ENCODE measurements around the gene RETREG2.

The RETREG2 gene

GRCh38 chr2:219228041-219228910 is 50.2 kb downstream of the RETREG2 start:
- peak overlapping the region in 19 of 21 experiments; percentile 86 to 96 (median 95) for H3K27ac ChIP-seq
- peak overlapping the region; percentile 60 to 87 (median 75) for H3K4me3 ChIP-seq

- Histone ChIP-seq H3K27ac (peak overlapping the region; percentile 73 to 96 (median 95)), H3K4me3 (peak overlapping the region; percentile 60 to 87 (median 75))
Observed at GRCh38 chr2:219228911-219229304, 50.8 kb downstream of the RETREG2 start.

GRCh38 chr2:219229305-219230058 is 51.4 kb downstream of the RETREG2 start, which contains the start of the genes ANKZF1 and ATG9A:
Gene ANKZF1, plus strand, starts transcription at chr2:219229806. Its CDS starts 452 bp downstream, at chr2:219230258.
Gene ATG9A, minus strand, starts transcription at chr2:219229636. Its CDS starts 1,612 bp downstream, at chr2:219228024.
- H3K27ac ChIP-seq: peak within 1 kb of the TSS; percentile 73 to 96 (median 95)
- H3K4me3 ChIP-seq: peak within 1 kb of the TSS; percentile 60 to 87 (median 75)

- peak overlapping the region; percentile 60 to 87 (median 75) for H3K4me3 ChIP-seq
- H3K27ac ChIP-seq: peak overlapping the region; percentile 54 to 96 (median 94)
Observed at GRCh38 chr2:219230059-219230540, 52.0 kb downstream of the RETREG2 start.

GRCh38 chr2:219234331-219234730 is 56.3 kb downstream of the RETREG2 start:
- no peak overlapping the region for H3K27ac ChIP-seq

More at GRCh38 chr2:219234331-219234730, 56.3 kb downstream of the RETREG2 start:
- H3K4me3 ChIP-seq: no peak overlapping the region
